Measurements from ENCODE around the gene ASTE1.

GRCh38 chr3:130967281-130967680 is 59.3 kb downstream of the ASTE1 start:
- TF ChIP-seq POLR2A (IDR thresholded peaks at IDR 0.05) (no peak), CTCF (IDR thresholded peaks at IDR 0.05 in 4 of 5, conservative IDR thresholded peaks at IDR 0.05 in 1 of 5) (no peak)
